NCI-H146 (cell line): ENCODE results near the gene CYP4F8.
A peak's percentile ranks its signal among the peaks of the same experiment; 100 is the strongest.
"Not testable (repeated sequence)": the region's sequence is repeated elsewhere in the genome, so short reads cannot be mapped to it uniquely, and the experiment has no call there.

Source experiments
- DNase-seq: peaks from one replicate; lab custom pipeline; 2025; lab: John Stamatoyannopoulos, UW

CYP4F8 gene, protein sequence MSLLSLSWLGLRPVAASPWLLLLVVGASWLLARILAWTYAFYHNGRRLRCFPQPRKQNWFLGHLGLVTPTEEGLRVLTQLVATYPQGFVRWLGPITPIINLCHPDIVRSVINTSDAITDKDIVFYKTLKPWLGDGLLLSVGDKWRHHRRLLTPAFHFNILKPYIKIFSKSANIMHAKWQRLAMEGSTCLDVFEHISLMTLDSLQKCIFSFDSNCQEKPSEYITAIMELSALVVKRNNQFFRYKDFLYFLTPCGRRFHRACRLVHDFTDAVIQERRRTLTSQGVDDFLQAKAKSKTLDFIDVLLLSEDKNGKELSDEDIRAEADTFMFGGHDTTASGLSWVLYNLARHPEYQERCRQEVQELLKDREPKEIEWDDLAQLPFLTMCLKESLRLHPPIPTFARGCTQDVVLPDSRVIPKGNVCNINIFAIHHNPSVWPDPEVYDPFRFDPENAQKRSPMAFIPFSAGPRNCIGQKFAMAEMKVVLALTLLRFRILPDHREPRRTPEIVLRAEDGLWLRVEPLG

DNA sequence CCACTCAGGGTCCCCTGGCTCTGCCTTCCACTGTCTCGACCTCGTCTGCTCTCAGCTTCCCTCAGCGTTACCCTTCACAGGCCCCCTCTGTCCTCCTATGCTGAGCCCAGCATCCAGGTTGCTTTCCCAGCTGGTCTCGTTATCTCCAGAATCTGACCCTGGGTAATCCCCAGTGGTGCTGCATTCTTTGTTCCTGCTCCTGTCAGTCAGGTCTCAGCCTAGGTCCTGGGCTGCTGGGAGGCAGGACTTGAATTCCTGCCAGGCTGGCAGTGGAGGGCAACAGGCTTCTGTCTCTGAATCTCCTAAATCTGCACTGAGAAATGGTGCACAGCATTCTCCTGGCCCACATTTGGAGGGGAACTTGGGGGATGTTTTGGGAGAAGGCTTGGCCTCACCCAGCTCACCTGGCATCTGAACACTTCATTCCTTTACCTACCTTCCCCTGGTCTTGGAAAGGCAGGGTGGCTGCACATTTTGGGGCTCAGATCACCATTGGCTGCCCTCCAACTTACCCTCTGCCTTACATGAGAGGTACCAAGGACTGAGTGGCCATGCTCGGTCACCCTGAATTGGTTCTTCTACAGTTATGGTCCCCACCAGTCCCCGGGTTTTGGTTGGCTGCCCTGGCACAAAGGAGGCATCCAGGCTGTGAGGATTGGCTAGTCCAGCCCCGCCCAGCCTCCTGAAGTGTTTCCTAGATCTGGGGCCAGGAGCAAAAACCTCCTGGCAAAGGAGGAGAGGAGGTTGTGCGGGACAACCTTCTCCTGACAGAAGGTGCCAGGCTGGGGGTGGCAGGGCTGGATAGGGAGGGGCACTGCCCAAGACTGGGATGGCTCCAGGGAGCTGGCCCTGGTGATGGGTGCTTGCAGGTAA is at the start of gene CYP4F8:
Gene CYP4F8, plus strand, starts transcription at position 712 of the 873 bp plus-strand sequence. CDS start 399 bp downstream, outside the sequence.
- no peak for DNase-seq

DNA sequence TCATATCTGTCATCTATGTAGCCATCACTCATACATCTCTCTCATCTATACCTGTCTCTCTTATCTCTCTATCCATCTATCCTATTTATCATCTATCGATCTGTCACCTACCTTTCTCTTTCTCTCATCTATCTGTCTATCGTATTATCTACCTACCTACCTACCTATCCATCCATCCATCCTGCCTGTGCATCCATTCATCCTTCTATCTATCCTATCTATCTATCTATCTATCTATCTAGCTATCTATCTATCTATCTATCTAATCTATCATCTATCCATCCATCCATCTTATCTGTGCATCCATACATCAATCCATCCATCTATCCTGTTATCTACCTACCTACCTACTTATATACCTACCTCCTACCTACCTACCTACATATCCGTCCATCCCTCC is 44.6 kb upstream of the CYP4F8 start:
- no peak for DNase-seq

DNA sequence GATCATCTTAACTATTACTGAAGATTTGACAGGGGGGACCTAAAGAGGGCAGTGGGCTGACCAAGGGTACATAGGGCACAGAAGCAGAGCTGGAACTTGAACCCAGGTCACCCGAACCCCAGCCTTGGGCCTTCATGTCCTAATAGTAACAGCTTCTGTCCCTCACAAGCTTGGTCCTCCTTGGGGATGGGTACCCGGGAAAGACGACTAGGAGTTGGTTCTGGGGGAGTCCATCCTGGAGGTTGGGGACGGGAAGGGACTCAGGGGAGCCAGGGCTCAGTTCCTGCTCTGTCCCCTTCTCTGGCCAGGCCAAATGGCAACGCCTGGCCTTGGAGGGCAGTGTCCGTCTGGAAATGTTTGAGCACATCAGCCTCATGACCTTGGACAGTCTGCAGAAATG is 39.6 kb upstream of the CYP4F8 start:
- DNase-seq = no peak

DNA sequence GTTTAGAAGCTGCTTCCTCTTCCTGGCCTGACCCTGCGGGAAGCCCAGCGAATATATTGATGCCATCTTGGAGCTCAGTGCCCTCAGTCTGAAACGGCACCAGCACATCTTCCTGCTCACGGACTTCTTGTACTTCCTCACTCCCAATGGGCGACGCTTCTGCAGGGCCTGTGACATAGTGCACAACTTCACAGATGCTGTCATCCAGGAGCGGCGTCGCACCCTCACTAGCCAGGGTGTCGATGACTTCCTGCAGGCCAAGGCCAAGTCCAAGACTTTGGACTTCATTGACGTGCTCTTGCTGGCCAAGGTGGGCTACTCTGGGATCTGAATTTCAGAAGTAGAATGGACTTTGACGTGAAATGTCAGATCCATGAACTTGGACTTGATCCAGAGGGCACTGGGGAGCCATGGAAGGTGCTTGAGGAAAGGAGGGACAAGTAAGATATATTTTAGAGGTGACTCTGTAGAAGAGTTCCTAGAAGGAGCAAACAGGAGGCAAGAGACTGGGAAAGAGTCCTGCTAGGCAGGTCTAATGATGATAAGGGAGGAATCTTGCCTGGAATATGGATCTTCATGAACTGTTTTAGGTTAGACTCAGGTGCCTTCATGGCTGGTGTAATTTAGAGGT is 38.4 kb upstream of the CYP4F8 start:
- no peak for DNase-seq

DNA sequence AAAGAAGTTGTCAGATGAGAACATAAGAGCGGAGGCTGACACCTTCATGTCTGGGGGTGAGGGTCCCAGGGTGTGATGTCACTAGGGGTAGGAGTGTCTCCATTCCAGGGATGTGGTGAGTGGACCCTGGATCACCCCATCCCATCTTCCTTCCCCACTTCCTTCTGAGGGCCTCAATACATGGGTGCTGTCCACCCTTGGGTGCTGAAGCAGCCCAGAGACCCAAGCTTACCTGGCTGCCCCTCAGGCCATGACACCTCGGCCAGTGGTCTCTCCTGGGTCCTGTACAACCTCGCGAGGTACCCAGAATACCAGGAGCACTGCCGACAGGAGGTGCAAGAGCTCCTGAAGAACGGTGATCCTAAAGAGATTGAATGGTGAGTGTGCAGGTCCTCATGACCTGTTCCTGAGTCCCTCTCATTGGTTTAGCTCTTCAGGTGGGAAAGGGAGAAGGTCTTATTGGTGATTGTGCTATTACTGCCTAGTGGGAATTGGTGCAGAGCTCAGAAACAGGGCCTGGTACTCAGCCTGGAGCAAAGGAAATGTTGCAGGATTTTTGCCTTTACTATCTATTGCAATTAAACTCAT is 37.7 kb upstream of the CYP4F8 start:
- no peak for DNase-seq

DNA sequence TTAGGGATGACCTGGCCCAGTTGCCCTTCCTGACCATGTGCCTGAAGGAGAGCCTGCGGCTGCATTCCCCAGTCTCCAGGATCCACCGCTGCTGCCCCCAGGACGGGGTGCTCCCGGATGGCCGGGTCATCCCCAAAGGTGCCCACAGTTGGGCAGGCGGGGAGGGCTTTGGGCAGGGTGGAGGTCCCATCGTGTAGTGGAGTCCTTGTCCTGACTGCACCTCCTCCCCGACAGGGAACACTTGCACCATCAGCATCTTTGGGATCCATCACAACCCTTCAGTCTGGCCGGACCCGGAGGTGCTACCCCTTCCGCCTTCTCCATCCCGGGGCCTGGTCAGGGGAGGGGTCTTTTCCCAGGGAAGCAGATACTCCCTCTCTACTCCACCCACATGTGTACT is 31.7 kb upstream of the CYP4F8 start:
- no peak for DNase-seq

DNA sequence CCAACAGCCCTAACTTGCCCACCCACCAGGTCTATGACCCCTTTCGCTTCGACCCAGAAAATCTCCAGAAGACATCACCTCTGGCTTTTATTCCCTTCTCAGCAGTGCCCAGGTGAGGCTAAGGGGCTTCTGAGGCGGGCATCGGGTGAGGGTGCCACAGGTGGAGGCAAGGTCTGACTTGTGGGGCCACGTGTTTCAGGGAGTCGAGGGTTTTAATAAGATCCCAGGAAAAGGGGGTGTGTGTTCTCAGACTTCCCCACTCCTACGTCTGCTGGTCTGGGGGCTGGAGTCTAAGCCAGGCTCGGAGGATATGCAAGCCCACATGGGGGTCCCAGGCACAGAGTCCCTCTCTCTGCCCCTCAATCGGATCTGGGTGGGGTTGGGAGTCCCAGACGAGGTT is 30.9 kb upstream of the CYP4F8 start:
- DNase-seq = no peak

DNA sequence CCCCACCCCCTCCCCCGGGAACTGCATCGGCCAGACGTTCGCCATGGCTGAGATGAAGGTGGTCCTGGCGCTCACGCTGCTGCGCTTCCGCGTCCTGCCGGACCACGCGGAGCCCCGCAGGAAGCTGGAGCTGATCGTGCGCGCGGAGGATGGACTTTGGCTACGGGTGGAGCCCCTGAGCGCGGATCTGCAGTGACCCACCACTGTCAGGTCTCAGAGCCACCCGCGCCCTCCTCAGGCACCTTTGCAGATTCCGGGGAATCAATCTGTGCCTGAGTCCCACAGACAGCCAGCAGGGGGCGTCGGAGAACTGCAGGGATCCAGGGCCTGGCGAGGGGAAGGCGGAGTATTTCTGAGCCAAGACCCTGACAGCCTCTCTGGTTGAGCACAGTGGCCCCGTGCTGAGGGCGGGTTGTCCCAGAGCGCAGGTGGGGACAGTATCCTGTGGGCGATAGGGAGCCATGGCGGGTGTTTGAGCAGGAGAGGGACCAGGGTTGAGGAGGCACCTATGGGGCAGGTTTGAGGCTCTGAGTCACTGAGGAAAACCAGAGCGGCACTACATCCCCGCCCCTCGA is 30.4 kb upstream of the CYP4F8 start:
- peak; percentile 18 for DNase-seq

DNA sequence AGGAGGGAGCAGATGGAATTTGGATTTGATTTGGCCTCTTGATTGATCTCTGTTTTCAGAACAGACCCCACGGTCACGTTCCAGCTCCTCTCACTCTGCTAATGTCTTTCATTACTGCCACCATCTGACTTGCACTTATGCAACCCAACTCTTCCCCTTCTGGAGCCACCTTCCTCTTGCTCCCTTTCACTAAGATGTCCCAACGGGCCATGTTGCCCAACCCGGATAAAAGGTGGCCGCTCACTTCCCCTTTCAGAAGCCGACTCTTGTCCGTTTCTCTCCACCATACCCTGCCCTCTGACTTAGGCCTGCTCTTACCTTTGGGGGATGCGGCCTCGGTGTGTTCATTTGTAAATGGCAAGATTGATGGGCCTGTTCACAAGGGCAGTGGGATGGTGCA is 27.4 kb upstream of the CYP4F8 start:
- no peak for DNase-seq

DNA sequence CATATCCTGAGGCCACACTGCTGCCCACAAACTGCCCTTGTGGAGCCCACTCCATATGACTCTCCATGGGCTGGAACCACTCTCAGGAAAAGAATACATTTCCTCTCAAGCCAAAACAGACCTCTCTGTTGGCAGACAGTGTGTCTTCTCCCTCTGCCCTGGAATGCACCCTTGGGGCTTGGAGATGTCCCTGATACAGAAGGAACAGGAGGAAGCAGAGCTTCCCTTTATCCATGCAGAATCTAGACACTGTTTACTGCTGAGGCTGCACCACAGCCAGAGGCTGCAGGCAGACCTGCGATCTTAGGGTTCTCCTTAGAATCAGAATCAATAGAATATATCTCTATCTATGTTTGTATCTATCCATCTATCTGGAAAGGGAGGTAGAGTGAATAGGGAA is 26.8 kb upstream of the CYP4F8 start:
- no peak for DNase-seq

DNA sequence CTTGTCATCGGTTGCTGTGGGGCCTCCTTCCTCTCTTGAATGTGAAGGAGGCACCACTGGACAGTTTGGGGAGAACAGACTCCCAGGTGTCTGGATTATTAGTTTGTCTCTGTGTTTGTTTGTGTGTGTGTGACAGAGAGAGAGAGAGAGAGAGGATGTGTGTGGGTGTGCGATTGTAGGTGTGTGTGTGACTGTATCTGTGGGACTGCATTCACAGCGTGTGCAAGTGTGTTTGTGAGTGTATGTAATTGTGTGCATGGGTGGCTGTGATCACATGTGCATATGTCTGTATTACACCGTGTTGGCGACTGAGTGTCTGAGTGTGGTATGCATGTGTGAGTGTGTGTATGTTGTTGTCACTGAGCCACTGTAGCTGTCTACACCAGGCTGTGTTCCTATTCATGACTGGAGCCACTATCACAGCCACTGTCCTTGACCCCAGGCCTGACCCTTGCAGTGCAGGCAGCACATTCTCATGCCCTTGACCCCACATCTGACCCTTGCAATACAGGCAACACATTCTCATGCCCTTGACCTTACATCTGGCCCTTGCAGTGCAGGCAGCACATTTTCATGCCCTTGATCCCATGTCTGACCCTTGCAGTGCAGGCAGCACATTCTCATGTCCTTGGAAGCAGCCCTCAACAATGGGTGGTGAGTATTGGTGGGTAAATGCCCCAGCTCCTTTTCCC is 25.1 kb upstream of the CYP4F8 start:
- DNase-seq = no peak

DNA sequence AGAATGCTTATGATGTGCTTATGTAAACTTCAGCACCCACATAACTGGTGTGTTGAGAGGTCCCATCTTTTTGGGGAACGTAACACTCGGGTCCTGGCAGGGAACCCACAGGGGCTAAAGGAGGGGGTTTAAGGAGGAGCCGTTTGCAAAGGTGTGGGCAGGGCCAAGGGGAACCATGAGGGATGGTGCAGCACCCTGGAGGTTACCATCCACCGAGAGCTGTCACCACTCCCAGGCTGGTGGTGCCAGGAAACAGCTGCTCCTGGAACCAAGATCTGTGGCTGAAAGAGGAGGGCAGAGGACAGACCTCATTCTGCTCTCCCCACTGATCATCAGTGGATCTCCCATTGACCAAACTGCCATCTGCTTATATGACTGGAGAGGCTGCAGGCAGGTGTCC is 23.2 kb upstream of the CYP4F8 start:
- no peak for DNase-seq

DNA sequence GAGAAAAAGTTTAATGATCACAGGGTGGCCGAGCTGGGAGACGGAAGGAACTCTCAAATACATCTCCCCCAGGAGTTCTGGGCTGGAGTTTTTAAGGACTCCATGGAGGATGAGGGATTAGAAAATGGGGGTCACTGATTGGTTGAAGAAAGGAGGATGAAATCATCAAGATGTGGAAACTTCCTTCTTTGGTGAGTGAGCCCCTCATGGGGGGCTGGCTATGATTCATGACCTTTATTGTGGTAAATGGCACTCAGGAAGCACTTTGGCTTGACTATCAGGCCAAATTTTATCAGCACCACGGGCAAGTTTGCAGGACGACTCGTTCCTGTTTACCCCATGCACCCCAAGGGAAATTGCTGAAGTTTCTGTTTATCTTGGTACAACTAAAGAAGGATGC is 22.5 kb upstream of the CYP4F8 start:
- not testable (repeated sequence) for DNase-seq

DNA sequence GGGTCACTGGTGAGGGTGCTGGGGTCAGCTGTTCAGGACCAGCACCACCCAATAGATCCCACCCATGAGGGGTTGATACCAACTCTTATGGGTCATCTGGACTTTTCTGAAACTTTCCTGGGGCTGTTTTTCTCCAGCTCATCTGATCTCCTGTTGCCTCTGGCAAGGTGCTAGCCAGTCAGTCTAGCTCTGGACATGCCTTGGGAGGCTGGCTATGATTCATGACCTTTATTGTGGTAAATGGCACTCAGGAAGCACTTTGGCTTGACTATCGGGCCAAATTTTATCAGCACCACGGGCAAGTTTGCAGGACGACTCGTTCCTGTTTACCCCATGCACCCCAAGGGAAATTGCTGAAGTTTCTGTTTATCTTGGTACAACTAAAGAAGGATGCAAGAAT is 21.3 kb upstream of the CYP4F8 start:
- not testable (repeated sequence) for DNase-seq

DNA sequence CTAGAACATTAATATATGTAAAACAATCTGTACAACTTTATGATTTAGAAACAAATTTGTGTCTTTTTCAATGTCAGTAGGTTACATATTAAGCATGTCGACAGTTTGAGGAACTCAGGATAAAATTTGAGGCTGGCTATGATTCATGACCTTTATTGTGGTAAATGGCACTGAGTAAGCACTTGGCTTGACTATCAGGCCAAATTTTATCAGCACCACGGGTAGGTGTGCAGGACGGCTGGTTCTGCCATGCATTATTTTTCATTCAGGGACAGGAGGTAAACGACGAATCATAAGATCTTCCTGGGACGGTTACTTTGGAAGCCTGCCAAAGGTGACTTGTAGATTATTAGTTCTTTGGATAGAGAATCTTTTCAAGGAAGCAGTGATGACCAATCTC is 19.9 kb upstream of the CYP4F8 start:
- DNase-seq = no peak

DNA sequence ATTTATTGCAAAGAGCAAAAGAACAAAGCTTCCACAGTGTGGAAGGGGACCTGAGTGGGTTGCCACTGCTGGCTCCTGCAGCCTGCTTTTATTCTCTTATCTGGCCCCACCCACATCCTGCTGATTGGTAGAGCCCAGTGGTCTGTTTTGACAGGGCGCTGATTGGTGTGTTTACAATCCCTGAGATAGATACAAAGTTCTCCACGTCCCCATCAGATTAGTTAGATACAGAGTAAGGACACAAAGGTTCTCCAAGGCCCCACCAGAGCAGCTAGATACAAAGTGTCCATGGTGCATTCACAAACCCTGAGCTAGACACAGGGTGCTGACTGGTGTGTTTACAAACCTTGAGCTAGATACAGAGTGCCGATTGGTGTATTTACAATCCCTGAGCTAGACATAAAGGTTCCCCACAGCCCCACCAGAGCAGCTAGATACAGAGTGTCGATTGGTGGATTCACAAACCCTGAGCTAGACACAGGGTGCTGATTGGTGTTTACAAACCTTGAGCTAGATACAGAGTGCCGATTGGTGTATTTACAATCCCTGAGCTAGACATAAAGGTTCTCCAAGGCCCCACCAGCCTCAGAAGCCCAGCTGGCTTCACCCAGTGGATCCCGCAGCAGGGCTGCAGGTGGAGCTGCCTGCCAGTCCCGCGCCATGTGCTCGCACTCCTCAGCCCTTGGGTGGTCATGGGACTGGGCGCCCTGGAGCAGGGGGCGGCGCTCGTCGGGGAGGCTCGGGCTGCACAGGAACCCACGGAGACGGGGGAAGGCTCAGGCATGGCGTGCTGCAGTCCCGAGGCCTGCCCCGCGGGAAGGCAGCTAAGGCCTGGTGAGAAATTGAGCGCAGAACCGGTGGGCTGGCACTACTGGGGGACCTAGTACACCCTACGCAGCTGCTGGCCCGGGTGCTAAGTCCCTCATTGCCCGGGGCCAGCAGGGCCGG is 6.8 kb upstream of the CYP4F8 start:
- not testable (repeated sequence) for DNase-seq

DNA sequence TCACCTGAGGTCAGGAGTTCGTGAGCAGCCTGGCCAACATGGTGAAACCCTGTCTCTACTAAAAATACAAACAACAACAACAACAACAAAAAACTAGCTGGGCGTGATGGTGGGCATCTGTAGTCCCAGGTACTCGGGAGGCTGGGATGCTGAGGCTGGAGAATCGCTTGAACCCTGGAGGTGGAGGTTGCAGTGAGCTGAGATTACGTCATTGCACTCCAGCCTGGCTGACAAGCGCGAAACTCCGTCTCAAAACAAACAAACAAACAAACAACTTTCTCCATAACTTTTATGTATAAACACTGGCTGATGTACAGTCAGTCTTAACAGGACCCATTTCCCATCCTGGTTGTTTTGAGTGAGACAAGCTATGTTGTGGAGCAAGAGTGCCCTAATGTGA is 5.8 kb upstream of the CYP4F8 start:
- DNase-seq = no peak

DNA sequence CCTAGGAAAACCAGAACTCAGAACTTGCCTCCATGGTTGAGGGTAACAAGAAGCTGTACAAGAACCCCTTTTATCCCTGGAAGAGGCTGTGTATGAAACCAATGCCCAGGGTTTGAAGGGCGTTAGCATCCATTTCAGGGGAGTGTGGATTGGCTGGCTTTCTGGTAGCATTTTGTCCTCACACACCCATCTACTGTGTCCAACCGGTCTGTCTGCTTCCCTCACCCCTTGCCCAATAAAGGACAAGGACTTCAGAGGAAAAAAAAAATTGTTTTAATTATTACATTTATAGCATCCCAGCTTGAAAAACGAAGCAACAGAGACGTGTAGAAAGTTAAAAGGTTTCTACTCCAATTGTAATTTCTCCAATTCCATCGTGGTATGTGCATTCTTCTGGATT is 2.7 kb upstream of the CYP4F8 start:
- no peak for DNase-seq

DNA sequence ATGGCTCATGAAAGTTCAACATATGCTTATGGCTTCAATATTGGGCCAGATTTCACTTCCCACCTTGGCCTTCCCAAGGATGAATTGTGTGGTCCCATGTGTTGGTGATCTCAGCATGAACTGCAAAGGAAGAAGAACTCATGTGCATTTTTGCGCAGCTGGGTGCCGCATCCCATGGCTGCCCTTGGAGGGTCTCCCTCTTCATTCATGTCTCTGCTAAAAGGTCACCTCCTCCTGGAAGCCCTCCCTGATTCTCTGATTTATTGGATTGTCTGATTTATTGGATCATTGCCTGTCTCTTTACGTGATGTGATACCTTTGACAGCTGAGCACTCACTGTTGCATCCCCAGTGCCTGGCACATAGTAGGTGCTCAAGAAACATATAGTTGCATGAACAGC is 1.7 kb upstream of the CYP4F8 start:
- DNase-seq = no peak

DNA sequence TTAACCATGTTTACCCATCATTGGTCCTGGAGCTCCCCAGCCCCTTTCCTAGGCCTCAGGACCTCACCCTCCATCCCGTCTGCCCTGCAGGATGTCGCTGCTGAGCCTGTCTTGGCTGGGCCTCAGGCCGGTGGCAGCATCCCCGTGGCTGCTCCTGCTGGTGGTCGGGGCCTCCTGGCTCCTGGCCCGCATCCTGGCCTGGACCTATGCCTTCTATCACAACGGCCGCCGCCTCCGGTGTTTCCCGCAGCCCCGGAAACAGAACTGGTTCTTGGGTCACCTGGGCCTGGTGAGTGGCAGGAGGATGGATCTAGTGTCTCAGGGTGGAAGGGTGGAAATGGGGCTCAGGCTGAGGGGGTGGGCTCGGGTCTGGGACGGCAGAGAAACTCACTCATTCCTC is 508 bp downstream of the CYP4F8 start:
- DNase-seq = no peak
